NCI-H524 (cell line): ENCODE data around the gene UBE2R2.
A peak's percentile ranks its signal among the peaks of the same experiment; 100 is the strongest.
"Not testable (repeated sequence)": the region's sequence is repeated elsewhere in the genome, so short reads cannot be mapped to it uniquely, and the experiment has no call there.

ENCODE experiments used
- DNase-seq, 2 experiments: peaks; one replicate each; lab custom pipeline; 2025; lab: John Stamatoyannopoulos, UW

Gene UBE2R2

GRCh38 chr9:33799928-33800704 lies 16.8 kb upstream of the UBE2R2 start:
- peak; percentile 48 to 63 for DNase-seq

DNA sequence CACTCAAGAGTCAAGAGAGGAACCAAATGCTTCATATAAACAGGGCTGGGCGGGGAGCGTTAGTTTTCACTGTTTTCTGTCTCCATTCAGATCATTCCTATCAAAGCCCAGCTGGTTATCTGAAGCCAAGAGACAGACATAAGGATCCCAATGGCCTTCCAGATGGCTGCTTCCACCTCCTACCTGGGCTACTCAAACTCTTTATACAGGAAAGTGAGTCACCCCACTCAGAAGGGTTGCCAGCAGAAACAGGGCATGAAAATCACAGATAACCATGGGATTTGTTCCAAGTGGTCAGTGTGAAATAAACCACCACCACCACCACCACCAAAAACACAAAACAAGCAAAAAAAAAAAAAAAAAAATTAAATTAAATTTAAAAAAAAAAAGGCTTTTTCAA lies 16.1 kb upstream of the UBE2R2 start:
- DNase-seq: peak; percentile 48 to 65

- DNase-seq: not testable (repeated sequence)
Measured at GRCh38 chr9:33801943-33802500, 14.9 kb upstream of the UBE2R2 start.

DNA sequence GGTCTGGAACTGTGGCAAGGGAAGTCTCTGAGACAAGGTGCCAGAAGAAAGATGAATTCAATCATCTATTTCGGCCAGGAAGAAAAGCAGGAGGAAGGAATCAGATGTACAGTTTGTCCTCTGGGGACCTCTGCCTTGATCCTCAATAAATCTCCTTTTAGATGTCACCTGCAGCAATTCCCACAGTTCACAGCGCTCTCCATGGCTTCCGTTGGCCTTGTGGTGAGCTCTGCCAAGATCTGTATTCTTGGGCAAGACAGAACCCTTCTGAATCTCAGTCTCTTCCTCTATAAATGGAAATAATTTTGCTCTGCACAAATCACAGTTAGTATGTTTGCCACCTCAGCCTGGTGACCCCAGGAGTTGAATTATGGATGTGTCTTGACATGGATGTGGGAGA lies 12.8 kb upstream of the UBE2R2 start:
- not testable (repeated sequence) for DNase-seq

GRCh38 chr9:33807156-33807555 lies 9.8 kb upstream of the UBE2R2 start:
- DNase-seq: not testable (repeated sequence)

- not testable (repeated sequence) for DNase-seq
Measured at GRCh38 chr9:33808979-33809322, 8.0 kb upstream of the UBE2R2 start.

DNA sequence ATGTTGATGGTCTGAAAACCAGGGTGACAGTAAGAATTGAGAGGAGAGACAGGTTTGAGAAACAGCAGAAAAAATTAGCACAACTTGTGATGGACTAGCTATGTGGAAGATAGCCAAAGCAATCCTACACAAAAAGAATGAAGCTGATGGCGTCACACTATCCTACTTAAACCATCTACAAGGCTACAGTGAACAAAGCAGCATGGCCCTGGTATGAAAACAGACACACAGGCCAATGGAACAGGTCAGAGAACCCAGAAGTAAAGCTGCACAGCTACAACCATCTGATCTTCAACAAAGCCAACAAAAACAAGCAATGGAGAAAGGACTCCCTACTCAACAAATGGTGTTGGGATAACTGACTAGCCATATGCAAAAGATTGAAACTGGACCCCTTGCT lies 7.5 kb upstream of the UBE2R2 start:
- DNase-seq: no peak

DNA sequence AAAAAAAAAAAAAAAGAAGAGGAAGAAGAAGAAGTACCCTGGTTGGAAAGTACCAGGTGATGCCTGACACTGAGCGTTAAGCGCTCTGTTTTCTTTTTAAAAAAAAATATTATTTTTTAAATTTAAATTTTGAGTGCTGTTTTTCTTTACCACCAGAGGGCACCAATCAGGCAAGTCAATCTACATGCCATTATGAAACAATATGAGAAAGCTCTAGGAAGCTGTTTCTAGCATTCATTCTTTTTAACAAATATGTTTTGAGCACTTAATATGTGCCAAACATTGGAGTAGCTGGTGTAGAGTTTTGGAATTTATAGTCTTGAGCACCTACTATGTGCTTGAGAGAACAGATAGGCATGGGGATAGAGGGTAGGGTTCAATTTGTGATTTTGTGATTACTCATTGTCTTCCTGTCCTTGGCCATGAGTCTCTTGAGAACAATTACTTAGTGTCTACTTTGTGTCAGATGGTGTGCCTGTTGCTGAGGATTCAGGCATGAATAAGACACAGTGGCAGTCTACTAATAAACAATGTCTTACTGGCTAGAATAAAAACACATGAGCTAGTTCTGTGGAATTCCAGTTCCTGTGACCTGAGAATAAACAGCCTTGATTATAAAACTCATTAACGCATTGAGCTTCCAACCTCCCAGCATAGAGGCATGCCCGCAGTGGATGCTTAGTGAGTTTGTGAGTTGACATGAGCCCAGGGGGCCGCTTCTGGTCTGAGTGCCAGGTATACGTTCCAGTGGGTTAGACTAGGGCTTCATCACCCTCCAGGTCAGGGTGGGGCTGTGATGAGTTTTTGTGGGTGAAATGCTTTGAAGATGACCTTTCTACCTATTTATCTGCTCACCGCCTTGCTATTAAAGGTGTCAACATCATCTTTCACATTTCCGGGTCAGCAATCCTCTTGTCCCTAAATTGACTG lies 3.0 kb upstream of the UBE2R2 start:
- DNase-seq: peak in 1 of 2 experiments; percentile 23

- DNase-seq: no peak
Measured at GRCh38 chr9:33815781-33816180, 1.2 kb upstream of the UBE2R2 start.

- peak; percentile 30 to 54 for DNase-seq
Measured at GRCh38 chr9:33817327-33818166, 587 bp downstream of the UBE2R2 start.

DNA sequence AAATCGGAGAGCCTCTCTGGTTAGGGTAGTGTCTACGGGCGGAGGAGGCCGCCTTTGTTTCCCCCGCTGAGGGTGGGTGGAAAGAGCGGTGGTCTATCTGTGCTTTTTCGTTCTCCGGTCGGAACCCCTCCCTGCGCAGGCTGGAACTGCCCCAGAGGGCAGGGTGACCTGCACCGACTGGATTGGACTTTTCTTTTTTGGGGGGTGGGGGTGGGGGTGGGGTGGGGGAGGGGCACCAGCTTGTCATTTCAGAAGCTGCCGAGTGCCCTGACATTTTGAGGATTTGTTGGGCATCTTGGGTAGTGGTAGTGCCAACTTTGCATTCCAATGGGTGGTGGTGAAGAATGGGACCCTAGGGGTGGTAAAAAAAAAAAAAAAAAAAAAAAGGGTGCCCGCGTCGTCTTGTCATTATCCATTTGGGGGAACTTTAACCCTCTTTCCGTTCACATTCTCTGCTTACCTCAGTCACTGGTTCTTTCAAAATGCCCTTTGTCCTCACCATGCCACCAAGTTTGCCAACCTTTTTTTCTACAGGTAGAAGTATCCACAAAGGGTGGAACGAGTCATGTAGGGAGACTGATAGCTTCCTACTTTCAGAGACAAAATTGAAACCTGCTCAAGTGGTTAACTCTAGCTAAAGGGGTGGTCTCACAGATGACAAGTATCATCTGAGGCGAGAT lies 1.3 kb downstream of the UBE2R2 start:
- peak in 1 of 2 experiments; percentile 36 for DNase-seq

DNA sequence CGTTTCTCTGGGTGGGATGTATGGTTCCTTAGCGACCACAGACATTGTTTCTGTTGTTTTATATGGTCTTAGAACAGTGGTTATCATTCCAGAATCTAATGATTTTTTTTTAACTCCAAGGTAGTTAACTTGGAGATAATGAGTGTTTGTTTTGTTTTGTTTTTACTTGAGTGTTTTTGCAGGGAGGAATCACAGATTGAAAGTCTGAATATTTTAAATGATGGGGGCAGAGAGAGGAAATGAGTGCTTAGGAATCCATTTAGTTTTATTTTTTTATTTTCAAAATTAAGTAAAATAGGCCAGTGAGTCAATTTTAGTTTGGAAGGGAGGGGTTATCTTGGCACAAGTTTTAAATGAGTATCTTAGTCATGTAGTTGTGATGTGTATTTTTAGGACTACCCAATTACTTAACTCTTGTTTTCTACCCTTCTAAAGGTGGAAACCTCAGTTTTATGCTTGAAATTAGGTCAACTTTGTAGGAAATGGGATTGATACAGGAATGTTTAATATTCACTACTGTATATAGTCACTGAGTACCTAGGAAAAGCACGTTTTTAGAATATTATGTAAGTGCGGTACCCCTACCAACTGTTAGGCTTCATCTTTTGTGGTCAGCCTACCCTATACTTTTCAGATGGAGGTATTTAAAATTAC lies 2.0 kb downstream of the UBE2R2 start:
- no peak for DNase-seq

DNA sequence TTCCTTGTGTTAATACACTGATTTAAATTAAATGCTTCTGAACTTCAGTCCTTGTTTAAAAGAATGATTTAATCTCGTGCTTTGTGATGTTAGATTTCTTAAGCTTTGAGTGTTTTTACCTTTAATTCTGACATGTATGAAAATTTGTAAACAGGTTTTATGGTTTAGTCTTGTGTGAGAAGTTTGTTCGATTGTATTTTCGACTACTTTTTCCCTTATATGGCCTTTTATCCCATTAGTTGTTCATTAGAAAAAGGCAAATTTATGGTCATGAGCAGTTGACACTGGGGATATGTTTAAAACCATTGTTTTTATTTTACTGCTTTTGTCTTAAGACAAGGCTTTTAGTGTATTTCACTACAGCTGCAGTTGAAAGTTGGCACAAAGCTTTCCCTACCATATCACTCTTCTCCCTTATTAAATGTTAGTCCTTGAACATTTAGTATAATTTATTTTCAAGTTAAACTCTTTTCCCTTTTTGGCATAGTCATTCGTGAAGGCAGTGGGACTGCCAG lies 3.3 kb downstream of the UBE2R2 start:
- DNase-seq: no peak

DNA sequence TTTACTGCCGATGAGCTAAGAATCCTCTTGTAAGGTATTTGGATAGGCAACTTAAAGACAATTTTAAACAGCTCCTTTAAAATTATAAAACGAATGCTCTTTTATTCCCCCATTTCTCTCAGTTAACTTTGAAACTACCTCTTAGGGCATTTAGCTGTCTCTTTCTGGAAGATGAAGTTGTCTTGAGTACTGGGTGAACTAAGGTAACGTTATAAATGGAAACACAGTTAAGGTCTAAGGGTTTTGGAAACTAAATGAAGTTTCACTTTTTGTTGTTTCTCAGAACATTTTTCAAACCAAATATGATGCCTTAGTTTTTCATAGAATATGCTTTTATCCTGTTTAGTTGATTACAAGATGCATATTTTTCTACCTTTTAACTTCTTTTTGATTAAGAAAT lies 6.8 kb downstream of the UBE2R2 start:
- no peak for DNase-seq

- not testable (repeated sequence) for DNase-seq
Measured at GRCh38 chr9:33827285-33827684, 10.3 kb downstream of the UBE2R2 start.

DNA sequence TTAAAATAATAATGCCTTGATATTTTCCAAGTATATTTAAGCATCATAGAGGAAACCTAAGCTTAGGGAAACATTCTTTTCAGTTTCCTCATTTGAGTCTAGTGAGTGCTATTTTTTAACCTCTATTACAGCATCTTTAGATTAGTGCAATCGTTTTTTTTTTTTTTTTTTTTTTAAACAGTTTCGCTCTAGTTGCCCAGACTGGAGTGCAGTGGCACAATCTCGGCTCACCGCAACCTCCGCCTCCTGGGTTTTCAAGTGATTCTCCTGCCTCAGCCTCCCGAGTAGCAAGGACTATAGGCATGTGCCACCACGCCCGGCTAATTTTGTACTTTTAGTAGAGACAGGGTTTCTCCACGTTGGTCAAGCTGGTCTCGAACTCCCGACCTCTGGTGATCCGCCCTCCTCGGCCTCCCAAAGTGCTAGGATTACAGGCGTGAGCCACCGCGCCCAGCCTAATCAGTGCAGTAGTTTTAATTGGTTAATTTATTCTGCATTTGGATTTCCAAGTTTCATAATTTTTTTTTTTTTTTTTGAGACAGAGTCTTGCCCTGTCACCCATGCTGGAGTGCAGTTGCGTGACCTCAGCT lies 12.8 kb downstream of the UBE2R2 start:
- not testable (repeated sequence) for DNase-seq

DNA sequence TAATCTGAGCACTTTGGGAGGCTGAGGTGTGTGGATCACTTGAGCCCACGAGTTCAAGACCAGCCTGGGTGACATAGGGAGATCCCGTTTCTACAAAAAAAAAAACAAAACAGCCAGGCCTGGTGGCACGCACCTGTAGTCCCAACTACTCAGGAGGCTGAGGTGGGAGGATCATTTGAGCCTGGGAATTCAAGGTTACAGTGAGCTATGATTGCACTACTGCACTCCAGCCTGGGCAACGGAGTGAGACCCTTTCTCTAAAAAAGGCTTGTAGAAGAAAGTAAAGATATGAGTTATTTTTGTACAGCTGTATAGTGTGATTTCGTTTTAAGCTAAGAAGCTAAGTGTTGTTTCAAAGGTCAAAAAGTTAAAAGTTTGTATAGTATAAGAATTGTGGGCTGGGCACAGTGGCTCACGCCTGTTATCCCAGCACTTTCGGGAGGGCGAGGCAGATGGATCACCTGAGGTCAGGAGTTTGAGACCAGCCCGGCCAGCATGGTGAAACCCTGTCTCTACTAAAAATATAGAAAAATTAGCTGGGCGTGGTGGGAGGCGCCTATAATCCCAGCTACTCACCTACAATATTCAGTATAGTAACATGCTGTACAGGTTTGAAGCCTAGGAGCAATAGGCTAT lies 18.8 kb downstream of the UBE2R2 start:
- no peak for DNase-seq

GRCh38 chr9:33836261-33836660 lies 19.3 kb downstream of the UBE2R2 start:
- not testable (repeated sequence) for DNase-seq

GRCh38 chr9:33837138-33837537 lies 20.2 kb downstream of the UBE2R2 start:
- DNase-seq: no peak

DNA sequence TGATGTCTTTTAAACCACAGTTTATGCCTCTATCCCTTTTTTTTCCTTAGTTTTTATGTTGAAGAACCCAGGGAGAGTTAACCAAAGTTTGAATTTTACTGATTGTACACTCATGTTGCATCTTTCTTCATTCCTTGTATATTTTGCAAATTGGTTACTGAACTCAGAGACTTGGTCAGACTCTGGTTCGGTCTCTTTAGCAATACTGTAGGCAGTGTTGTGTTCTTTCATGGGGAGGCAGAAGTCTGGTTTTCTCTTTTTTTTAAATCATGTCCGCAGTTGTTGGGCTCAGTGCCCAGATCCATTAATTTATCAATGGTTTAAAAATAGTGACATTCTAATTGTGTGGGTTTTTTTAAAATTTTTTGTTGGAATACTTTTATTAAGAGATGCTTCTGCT lies 23.4 kb downstream of the UBE2R2 start:
- DNase-seq: no peak
